SH-SY5Y (cell line): ENCODE results near the gene ATG10.

Experiments used
- GATA2 ChIP-seq: IDR thresholded peaks from 2 replicates; pipeline ENCODE4 v1.6.1; 2011; ENCODE audit warnings: mild to moderate bottlenecking, low read depth, low read length
- GATA3 ChIP-seq: IDR thresholded peaks from 2 replicates; pipeline ENCODE4 v1.6.1; 2011; ENCODE audit warnings: low read depth, mild to moderate bottlenecking, low read length, moderate library complexity

DNA sequence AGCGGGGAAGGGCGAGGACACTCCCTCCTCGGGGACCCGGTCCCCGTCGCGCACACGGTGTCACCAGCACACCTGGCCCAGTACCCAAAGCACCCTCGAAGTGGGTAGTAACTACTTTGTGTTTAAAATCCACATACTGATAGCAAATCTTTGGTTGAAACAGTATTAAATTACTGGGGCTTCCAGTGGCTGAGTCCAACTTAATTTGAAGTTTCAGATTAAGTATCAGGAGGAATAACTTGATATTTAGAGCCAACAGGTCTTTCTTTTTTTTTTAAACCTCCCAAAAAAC is 615 bp downstream of the ATG10 start:
- no peak for TF ChIP-seq GATA2
- no peak for TF ChIP-seq GATA3
